Measurements from ENCODE around the gene DLK1. TPM values are rescaled to one million over a fixed set of nuclear protein-coding genes. Genes with fewer than 3 reads are reported as not detected.

Gene DLK1
- total and polyA plus RNA-seq, 2 experiments from 2014 or later = 1,378 to 3,299 TPM

DNA sequence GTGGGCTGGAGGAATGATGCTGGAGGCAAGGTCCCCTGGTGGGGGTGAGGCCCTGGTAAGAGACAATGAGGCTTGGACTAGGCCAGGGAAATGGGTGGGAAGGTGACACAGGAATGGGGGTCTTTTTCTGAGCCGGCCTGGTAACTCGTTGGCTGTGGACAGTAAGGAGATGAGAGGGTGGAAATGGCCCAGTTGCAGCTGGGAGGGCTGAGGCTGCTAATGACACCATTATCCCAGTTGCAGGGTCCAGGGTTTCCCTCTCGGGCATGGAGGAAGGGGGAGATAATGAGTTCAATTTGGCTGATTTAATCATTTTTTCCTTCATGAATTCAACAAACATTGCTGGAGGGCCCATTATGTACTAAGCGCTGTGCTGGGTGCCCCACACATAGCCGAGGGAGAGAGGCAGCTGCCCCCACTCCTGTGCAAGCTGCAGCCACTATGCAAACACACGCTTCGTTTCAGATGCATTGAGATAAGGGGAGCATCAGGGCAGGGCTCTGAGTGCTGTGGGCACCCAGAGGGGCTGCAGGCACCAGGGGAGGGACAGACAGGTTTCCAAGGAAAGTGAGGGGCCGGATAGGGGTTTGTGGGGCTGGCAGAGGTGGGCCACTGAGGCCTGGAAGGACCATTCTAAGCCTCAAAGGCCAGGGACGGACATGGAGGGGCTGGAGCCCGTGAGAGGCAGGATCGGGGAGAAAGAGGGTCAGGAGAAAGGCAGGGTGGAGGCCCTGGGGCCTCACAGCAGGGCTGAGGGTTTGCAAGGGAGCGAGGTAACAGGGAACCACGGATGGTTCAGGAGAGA is 56.0 kb downstream of the DLK1 start:
- no peak for DNase-seq (ENCODE audit: low spot score)
- Histone ChIP-seq H3K79me2 (no peaks in the 10 kb centered on the region), H3K4me3 (no peak overlapping the region)

GRCh38 chr14:100783630-100784370 is 57.1 kb downstream of the DLK1 start:
- Histone ChIP-seq H3K4me2 (no peak overlapping the region), H3K27ac (no peak overlapping the region), H3K4me1 (ENCODE audit: insufficient read depth) (peaks cover 9% of the 10 kb centered on the region), H2AFZ (no peak overlapping the region), H3K4me3 (no peak overlapping the region), H4K20me1 (ENCODE audit: insufficient read depth, poor library complexity, severe bottlenecking) (no peaks in the 10 kb centered on the region), H3K36me3 (replicated peaks; ENCODE audit: insufficient read depth, low read depth) (no peaks in the 10 kb centered on the region), H3K9me2 (replicated peaks; ENCODE audit: insufficient read depth) (no peaks in the 10 kb centered on the region), H3K27me3 (no peaks in the 10 kb centered on the region), H3K9me3 (ENCODE audit: low read depth) (no peaks in the 10 kb centered on the region), H3K79me2 (no peaks in the 10 kb centered on the region)
- TF ChIP-seq EZH2phosphoT487 (IDR thresholded peaks at IDR 0.05; ENCODE audit: low read depth, severe bottlenecking, unreplicated experiment) = no peak
- TF ChIP-seq EZH2 (IDR thresholded peaks at IDR 0.05; ENCODE audit: borderline replicate concordance) = no peak
- TF ChIP-seq, protein P1, sequence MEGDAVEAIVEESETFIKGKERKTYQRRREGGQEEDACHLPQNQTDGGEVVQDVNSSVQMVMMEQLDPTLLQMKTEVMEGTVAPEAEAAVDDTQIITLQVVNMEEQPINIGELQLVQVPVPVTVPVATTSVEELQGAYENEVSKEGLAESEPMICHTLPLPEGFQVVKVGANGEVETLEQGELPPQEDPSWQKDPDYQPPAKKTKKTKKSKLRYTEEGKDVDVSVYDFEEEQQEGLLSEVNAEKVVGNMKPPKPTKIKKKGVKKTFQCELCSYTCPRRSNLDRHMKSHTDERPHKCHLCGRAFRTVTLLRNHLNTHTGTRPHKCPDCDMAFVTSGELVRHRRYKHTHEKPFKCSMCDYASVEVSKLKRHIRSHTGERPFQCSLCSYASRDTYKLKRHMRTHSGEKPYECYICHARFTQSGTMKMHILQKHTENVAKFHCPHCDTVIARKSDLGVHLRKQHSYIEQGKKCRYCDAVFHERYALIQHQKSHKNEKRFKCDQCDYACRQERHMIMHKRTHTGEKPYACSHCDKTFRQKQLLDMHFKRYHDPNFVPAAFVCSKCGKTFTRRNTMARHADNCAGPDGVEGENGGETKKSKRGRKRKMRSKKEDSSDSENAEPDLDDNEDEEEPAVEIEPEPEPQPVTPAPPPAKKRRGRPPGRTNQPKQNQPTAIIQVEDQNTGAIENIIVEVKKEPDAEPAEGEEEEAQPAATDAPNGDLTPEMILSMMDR (IDR thresholded peaks at IDR 0.05; ENCODE audit: poor library complexity) = no peak
- DNase-seq (ENCODE audit: low spot score) = no peak
- WGBS (ENCODE audit: low lambda C conversion rate, missing lambda C conversion rate) = 91% methylated on average over 26 of the region's 27 CpGs

More for the DNA sequence above, 56.0 kb downstream of the DLK1 start:
- H3K27ac ChIP-seq = no peak overlapping the region
- TF ChIP-seq EZH2phosphoT487 (IDR thresholded peaks at IDR 0.05; ENCODE audit: low read depth, severe bottlenecking, unreplicated experiment) (no peak), EZH2 (IDR thresholded peaks at IDR 0.05; ENCODE audit: borderline replicate concordance) (no peak)
- TF ChIP-seq, protein P1 (IDR thresholded peaks at IDR 0.05; ENCODE audit: poor library complexity) = no peak
- WGBS (ENCODE audit: low lambda C conversion rate, missing lambda C conversion rate) = 71% methylated on average over 13 of the region's 13 CpGs
- no peaks in the 10 kb centered on the region for H3K27me3 ChIP-seq
- no peaks in the 10 kb centered on the region for H3K9me2 ChIP-seq (replicated peaks; ENCODE audit: insufficient read depth)
- H3K4me2 ChIP-seq = no peak overlapping the region
- H3K36me3 ChIP-seq (replicated peaks; ENCODE audit: insufficient read depth, low read depth) = no peaks in the 10 kb centered on the region
- H3K4me1 ChIP-seq (ENCODE audit: insufficient read depth) = peaks cover 6% of the 10 kb centered on the region
- H2AFZ ChIP-seq = no peak overlapping the region
- H3K9me3 ChIP-seq (ENCODE audit: low read depth) = no peaks in the 10 kb centered on the region
- no peaks in the 10 kb centered on the region for H4K20me1 ChIP-seq (ENCODE audit: insufficient read depth, poor library complexity, severe bottlenecking)

DNA sequence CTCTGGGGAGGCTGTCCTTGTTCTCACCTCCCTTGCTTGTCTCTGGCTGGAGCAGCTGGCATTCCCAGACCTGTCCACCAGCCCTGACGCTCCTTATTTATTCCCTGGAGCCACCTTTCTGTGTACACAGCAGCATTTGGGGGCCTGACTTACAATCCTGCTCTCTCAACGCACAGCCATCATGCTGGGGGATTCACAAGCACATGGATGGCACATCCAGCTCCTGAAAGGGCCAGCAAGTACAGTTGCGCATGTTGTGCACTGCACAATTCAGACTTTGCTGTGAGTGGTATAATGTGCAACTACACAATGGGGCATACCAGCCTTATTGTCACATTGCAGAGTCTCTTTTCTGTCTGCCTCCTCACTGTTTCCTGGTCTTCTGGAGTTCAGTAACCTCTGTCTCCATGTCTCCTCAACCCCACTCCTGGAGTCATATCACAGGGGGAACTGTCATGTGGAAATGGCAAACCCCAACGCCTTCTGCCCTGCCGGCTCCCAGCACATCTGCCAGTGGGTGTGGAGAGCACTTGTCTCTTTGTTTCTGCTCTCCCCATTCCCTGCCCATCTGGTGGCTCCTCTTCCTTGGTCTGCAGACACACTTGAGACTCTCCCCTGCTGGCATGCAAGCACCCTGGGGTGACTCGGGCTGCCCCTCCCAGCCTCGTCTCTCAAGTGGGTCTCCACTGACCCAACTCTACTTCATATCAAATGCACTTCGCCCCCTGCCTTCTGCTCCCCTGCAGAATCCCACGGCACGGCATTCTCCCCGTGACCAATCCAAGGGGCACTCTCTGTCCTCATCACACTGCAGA is 58.0 kb downstream of the DLK1 start:
- Histone ChIP-seq H3K27ac (no peak overlapping the region), H4K20me1 (ENCODE audit: insufficient read depth, poor library complexity, severe bottlenecking) (no peaks in the 10 kb centered on the region), H3K36me3 (replicated peaks; ENCODE audit: insufficient read depth, low read depth) (no peaks in the 10 kb centered on the region), H3K4me3 (no peak overlapping the region), H3K9me2 (replicated peaks; ENCODE audit: insufficient read depth) (no peaks in the 10 kb centered on the region), H3K4me2 (no peak overlapping the region), H3K27me3 (no peaks in the 10 kb centered on the region), H3K9me3 (ENCODE audit: low read depth) (no peaks in the 10 kb centered on the region), H3K4me1 (ENCODE audit: insufficient read depth) (peaks cover 17% of the 10 kb centered on the region), H3K79me2 (no peaks in the 10 kb centered on the region), H2AFZ (no peak overlapping the region)
- DNase-seq (ENCODE audit: low spot score) = no peak
- TF ChIP-seq EZH2phosphoT487 (IDR thresholded peaks at IDR 0.05; ENCODE audit: low read depth, severe bottlenecking, unreplicated experiment) (no peak), EZH2 (IDR thresholded peaks at IDR 0.05; ENCODE audit: borderline replicate concordance) (no peak)
- TF ChIP-seq, protein P1 (IDR thresholded peaks at IDR 0.05; ENCODE audit: poor library complexity) = no peak
- 90% methylated on average over 11 of the region's 11 CpGs for WGBS (ENCODE audit: low lambda C conversion rate, missing lambda C conversion rate)

Data from hepatocyte (in vitro differentiated cells).